ENCODE results near the gene LIFR. TPM values are rescaled to one million over a fixed set of nuclear protein-coding genes. Genes with fewer than 3 reads are reported as not detected.
A peak's percentile ranks its signal among the peaks of the same experiment; 100 is the strongest.

LIFR gene
- total RNA-seq, 1 experiment from 2014 or later: 91.3 TPM

DNA sequence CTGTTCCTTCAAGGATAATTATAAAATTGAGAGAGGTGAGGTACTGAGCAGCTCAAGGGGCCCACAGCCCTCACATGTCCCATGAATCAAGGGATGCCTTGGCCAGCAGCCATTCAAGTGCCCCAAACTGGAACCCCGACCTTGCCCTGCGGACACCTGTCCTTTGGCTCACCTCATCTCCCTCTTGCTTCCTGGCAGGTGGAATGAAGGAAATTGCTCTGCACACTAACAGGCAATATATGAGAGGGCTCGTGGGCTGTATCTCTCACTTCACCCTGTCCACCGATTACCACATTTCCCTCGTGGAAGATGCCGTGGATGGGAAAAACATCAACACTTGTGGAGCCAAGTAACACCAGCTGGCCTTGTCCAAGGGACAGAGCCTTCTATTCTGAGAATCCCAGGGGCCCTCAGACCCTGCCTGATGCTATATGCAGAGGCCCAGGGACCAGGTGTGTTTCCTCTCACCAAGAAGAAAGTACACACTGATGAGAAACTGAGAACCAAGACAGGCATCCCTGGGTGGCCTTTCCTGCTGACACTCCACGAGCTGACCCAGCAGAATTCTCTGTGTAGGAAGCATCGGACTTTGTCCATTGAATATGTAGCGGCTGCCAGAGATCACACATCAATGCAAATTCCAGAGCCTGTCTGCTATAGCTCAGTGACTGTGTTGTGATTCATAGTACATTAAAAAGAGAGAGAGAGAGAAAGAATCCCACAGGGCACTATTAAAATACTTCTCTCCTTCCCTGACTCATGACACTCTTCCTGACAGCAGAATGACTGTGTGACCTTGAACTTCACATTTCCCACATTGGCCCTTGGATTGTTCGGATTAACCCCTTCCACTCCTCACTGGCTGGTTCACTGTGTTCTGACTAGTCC lies 92.6 kb downstream of the LIFR start:
- H3K27ac ChIP-seq (ENCODE audit: low read length): peak overlapping the region; percentile 86
- ChIA-PET POLR2A (interaction anchor here (1.9 kb wide), 1 partner anchor 22 kb away, joined by 4 read pairs; no protein-coding TSS in a partner anchor), CTCF (interaction anchor here (2.7 kb wide), 1 partner anchor 22 kb away, joined by 12 read pairs; no protein-coding TSS in a partner anchor)
- H3K4me1 ChIP-seq (ENCODE audit: control insufficient read depth, insufficient read depth, low read length): peaks cover 54% of the 10 kb centered on the region
- intact Hi-C loops (cut with micrococcal nuclease; ENCODE audit: unreplicated experiment) (no loop called here), in situ Hi-C loops (cut with HindIII; ENCODE audit: low pct_unique_long_range_greater_than_20kb, low sequenced_read_pairs) (no loop called here)
- ATAC-seq (peak; percentile 87), DNase-seq (ENCODE audit: low read depth, low spot score) (peak; percentile 94)
- peak overlapping the region in 1 of 2 experiments; percentile 9; a peak in 2 of 4 replicates for H3K4me3 ChIP-seq (ENCODE audit: low read depth in 2 of 2, low read length in 2 of 2)
- BruUV-seq (replicated peaks): TSS peak; percentile 51
- H3K9me3 ChIP-seq (ENCODE audit: control insufficient read depth, insufficient read depth, low read depth, low read length): no peaks in the 10 kb centered on the region
- no peaks in the 10 kb centered on the region for H3K36me3 ChIP-seq (ENCODE audit: control insufficient read depth, insufficient read depth, low read length)
- TF ChIP-seq POLR2AphosphoS5 (IDR thresholded peaks at IDR 0.05; ENCODE audit: low read depth, low read length) (peak; percentile 1; the same call in 1 of the 2 replicates), TCF7L2 (IDR thresholded peaks at IDR 0.05; ENCODE audit: low read depth, low read length) (peak; percentile 85), REST (IDR thresholded peaks at IDR 0.05; ENCODE audit: insufficient read depth in 1 of 2, low read depth in 2 of 2, low read length in 1 of 2) (no peak), SIN3A (IDR thresholded peaks at IDR 0.05; ENCODE audit: borderline replicate concordance, insufficient read depth, low read depth, low read length) (no peak)
- TF ChIP-seq, protein P1, sequence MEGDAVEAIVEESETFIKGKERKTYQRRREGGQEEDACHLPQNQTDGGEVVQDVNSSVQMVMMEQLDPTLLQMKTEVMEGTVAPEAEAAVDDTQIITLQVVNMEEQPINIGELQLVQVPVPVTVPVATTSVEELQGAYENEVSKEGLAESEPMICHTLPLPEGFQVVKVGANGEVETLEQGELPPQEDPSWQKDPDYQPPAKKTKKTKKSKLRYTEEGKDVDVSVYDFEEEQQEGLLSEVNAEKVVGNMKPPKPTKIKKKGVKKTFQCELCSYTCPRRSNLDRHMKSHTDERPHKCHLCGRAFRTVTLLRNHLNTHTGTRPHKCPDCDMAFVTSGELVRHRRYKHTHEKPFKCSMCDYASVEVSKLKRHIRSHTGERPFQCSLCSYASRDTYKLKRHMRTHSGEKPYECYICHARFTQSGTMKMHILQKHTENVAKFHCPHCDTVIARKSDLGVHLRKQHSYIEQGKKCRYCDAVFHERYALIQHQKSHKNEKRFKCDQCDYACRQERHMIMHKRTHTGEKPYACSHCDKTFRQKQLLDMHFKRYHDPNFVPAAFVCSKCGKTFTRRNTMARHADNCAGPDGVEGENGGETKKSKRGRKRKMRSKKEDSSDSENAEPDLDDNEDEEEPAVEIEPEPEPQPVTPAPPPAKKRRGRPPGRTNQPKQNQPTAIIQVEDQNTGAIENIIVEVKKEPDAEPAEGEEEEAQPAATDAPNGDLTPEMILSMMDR (IDR thresholded peaks at IDR 0.05): no peak
- no peaks in the 10 kb centered on the region for H3K27me3 ChIP-seq (ENCODE audit: control insufficient read depth, insufficient read depth, low read length)

DNA sequence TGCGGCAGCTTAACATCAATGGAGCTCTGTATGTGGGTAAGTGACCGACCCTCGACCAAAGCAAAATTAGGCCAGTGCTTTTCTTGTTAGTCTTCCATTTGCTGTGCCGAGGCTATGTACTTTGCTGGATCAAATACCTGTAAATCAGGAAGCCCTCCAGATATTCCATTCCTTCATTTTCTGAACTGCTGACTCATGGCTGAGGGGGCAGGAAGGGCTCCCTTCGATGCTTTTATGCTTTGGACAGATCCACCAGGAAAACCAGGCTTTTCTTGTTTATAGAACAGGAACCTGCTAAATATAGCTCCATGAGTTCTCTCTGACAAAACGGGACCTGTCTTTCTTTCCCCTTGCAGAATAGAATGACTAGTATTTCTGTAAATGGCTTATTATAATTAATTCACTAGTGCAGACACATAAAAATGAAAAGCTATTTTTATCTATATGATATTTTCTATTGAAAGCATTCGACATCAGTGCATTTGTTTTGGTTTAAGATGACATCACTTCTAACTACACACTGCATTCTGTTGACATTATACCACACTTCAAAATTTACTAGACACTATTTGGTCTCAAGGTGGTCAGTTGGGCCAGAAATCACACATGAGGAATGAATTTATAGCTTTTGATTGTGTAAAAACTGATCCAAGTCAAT lies 93.3 kb downstream of the LIFR start:
- TF ChIP-seq TCF7L2 (IDR thresholded peaks at IDR 0.05; ENCODE audit: low read depth, low read length) (no peak), SIN3A (IDR thresholded peaks at IDR 0.05; ENCODE audit: borderline replicate concordance, insufficient read depth, low read depth, low read length) (no peak), REST (IDR thresholded peaks at IDR 0.05; ENCODE audit: insufficient read depth in 1 of 2, low read depth in 2 of 2, low read length in 1 of 2) (no peak), POLR2AphosphoS5 (IDR thresholded peaks at IDR 0.05; ENCODE audit: low read depth, low read length) (no peak)
- TF ChIP-seq, protein P1 (IDR thresholded peaks at IDR 0.05): no peak
- ATAC-seq (no peak), DNase-seq (ENCODE audit: low read depth, low spot score) (no peak)
- intact Hi-C loops (cut with micrococcal nuclease; ENCODE audit: unreplicated experiment) (no loop called here), in situ Hi-C loops (cut with HindIII; ENCODE audit: low pct_unique_long_range_greater_than_20kb, low sequenced_read_pairs) (no loop called here)
- POLR2A ChIA-PET: interaction anchor here (1.9 kb wide), 1 partner anchor 21 kb away, joined by 4 read pairs; no protein-coding TSS in a partner anchor
- Histone ChIP-seq H3K27ac (ENCODE audit: low read length) (peak overlapping the region; percentile 86), H3K4me1 (ENCODE audit: control insufficient read depth, insufficient read depth, low read length) (peaks cover 47% of the 10 kb centered on the region), H3K27me3 (ENCODE audit: control insufficient read depth, insufficient read depth, low read length) (no peaks in the 10 kb centered on the region), H3K4me3 (ENCODE audit: low read depth in 2 of 2, low read length in 2 of 2) (no peak overlapping the region), H3K9me3 (ENCODE audit: control insufficient read depth, insufficient read depth, low read depth, low read length) (no peaks in the 10 kb centered on the region), H3K36me3 (ENCODE audit: control insufficient read depth, insufficient read depth, low read length) (no peaks in the 10 kb centered on the region)
- BruUV-seq (replicated peaks): no TSS peak
- CTCF ChIA-PET: interaction anchor here (2.7 kb wide), 1 partner anchor 21 kb away, joined by 12 read pairs; no protein-coding TSS in a partner anchor
